Nucleus accumbens (tissue), 56 donors: ENCODE measurements around the gene SYT8.

Experiments
- DNase-seq, 56 donors: peaks; one replicate each; lab custom pipeline; 2025; lab: John Stamatoyannopoulos, UW

Gene SYT8

DNA sequence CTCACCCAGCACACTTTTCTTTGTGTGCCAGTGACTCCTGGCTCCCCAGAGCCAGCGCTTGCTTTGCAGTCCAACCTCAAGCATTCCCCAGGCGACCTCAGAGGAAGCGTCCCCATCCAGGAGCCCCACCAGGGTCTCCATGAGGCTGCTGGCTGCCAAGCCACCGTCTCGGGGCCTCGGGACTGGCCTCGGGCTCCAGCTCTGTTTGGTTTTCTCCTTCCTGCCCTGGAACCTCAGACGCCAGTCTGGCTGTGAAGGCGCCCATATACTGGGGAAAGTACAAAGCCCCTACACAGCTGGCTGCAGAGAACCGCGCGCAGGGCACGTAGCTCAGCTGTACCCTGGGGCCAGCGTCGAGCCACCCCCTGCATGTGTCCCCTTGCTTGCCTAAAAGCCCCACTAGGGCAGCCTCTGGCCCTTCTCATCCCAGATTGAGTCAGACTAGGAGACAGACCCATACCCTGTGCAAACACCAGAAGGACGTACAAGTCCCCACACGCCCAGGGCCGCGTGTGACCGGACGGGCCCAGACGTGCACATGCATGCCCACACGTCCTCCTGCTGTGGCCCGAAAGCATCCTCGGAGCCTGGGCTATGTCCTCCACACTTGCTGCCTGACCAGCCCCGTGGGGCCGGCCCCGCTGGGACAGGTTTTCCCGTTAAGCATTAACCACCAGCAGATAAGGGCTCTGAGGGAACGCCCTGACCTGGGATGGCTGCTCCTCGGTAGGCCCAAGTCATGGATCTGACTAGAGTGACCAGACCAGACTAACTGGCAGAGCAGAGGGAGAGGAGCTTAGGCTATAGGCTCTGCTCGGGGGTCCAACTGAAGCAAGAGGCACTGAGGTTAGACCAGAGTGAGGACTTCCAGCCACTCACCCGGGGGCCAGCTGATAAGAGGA is 4.2 kb upstream of the SYT8 start:
- DNase-seq: no peak

DNA sequence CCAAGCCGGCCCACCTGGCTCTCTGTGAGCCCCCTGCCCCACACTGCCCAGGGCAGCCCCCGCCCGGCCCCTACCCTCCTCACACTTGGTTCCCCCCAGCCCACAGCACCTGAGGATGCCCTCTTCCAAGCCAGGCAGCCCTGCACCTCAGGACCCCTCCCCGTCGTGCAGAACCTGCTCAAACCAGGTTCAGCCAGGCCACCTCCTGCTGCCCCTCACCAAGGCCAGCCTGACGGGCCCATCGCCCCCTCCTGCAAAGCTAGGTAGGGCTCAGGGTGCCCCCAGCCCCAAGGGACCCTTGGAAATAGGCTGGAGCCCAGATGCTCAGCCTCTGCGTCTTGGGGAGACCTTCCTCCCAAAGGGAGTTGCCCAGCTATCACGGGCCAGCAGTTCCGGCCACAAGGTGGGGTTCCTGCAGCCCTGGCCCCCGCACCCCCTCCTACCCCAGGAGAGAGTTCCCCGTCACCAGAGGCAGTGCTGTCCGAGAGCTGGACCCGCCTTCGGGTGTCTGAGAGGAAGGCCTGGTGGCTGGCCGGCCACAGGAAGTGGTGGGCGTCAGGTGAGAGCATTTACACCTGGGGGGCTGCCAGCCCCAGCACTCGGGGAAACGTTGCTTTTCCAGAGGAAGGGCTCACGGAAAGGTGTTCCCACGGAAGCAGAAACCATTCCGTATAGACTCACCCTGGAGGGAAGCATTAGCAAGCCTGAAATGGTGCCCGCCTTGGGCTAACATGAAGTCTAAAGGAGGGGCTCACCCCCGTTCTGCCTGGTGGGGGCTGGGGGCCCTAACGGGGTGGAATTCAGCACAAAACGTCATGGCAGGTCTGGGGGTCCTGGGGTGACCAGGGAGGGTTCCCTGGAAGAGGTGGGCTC is 3.2 kb upstream of the SYT8 start:
- DNase-seq: no peak

DNA sequence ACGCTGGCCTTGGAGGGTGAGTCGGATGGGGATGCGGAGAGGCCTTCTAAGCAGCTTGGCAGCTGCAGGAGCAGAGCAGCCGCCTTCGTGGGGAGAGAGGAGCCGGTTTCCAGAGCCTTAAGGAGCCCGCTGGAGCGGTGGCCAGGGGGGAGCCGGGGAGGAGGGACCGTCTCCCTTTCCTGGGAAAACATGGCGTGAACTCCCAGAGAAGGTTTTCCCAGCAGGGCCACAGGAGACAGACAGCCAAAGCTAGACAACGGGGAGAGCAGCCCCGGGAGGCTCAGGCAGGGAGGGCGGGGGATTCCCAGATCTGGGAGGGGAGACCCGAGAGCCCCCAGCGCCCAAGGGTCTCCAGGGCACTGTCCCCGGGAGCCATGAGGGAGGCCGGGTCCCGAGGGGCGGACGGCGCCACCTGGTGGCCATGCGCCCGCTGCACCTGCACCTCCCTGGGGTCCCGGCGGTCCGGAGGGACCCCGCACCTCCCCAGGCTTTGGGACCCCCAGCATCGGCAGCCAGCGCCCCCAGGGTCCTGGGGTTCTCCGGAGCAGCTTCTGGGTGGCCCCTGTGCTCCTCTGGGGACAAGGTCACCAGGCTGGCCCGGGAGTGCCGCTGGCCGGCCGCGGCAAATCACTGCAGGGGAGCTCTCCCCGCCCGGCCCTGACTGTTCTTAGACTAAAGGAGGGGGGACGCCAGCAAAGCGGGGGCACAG is 2.4 kb upstream of the SYT8 start:
- DNase-seq: peak in 38 of 56 donors; percentile 12 to 74 (median 42)

DNA sequence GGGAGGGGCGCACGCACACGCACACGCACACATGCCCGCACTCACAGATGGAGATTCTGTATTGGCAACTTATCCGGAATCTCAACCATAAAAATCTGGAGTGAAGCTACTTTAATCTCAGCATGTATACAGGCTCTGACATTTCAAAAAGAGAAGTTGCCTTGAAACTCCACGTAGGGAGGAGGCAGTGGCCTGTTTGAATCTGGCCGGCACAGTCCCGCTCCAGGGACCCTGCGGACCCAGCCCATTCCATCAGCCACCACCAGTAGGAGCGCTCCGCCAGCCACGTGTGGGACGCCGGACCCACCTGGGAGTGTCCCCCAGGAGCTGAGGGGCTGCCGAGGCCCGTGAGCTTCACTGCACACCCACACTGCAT is 1.9 kb upstream of the SYT8 start:
- no peak for DNase-seq

- DNase-seq: no peak
Measured at GRCh38 chr11:1834062-1834610, 654 bp upstream of the SYT8 start.

DNA sequence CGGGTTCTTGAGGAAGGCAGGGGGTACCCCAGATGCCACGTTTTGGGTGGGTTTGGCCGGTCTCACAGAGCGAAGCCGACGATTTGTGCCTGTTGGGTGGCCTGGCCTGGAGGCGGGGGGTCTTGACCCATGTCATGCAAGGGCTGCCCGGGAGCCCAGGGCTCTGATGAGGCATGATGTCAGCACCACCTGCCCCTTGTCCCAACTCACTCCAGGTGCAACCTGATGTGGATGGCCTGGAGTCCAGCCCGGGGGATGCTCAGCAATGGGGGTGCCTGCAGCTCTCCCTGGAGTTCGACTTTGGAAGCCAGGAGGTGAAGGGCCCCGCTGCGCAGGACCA is 851 bp downstream of the SYT8 start:
- DNase-seq: no peak

GRCh38 chr11:1836011-1836945 is 1.5 kb downstream of the SYT8 start:
- no peak for DNase-seq

DNA sequence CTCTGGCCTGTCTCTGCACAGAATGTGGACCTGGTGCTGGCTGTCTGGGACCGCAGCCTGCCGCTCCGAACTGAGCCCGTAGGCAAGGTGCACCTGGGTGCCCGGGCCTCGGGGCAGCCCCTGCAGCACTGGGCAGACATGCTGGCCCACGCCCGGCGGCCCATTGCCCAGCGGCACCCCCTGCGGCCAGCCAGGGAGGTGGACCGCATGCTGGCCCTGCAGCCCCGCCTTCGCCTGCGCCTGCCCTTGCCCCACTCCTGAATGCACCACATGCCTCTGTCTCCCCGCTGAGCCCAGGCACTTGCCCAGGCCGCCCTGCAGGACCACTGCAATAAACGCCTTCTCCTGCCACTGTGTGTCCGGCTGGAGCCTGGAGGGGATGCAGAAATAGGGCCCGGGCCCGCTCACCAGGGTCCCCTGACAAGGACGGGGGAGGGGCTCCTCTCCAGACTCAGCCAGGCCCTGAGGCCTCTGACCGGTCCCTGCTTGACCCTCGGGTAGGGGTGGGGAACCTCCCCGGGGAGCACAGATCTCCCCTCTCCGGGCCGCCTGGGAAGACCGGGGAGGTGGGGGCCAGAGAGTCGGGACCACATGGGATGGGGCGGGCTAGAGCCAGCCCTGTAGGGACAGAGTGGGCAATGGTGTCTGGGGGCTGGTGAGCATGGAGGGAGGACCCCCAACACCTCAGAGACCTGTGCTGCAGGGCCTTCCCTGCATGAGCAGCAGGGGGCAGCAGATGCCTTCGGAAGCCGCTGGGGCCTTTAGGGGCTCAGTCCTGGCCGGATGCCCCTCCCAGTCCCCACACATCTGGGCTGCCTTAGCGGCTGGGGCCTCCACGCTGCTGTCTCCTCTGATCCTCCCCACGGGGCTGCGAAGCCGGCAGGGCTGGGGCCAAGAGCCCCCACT is 2.6 kb downstream of the SYT8 start:
- peak in 20 of 56 donors; percentile 6 to 68 (median 21) for DNase-seq

DNA sequence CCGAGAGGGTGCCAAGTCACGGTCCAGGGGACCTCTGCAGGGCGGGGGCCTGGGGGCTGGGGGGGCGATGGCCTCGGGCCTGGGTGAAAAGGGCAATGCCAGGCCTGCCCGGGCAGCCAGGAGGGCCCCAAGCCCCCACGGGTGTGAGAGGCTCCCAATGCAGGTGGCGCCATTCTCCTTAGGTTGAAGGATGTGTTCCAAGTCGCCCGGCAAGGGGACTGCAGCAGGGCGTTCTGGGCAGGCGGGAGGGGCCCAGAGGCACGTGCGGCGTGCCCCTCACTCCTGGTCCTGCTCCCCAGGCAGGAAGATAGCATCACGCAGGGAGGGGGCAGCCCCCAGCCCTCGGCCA is 3.3 kb downstream of the SYT8 start:
- DNase-seq: no peak

GRCh38 chr11:1838426-1839144 is 3.8 kb downstream of the SYT8 start, which contains the start of gene TNNI2:
Gene TNNI2 (plus strand): TSS chr11:1838981. CDS start chr11:1839697, 716 bp downstream.
- DNase-seq: no peak

DNA sequence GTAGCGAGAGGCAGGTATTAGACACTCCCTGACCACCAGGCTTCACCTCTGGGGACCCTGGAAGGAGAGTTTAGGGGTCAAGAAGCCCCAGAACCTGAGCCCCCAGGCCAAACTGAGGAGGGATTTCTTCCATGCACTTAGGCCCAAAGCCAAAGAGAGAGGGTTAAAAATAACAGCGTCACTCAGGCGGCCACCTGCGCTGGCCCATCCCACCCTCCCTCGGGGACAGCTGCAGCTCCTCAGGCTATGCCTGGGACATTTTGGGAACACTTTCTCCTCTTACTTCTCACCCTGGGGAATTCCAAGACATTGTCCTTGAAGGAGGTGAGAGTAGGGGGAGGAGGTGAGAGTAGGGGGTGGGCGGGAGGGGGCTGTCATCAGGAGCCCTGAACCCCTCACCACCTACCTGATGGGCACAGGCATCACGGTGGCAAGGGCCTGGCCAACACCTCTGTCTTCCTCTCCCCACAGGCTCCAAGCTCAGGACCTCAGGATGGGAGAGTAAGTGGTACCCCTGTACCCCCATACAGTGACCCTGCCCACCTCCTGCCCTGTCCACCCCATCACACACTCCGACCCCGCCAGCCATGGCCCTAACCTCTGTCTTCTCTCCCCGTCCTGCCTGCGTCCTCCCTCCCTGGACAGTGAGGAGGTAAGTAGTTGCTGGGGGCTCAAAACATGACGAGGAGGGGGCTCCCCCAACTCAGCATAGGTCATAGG is 4.6 kb downstream of the SYT8 start:
- no peak for DNase-seq

DNA sequence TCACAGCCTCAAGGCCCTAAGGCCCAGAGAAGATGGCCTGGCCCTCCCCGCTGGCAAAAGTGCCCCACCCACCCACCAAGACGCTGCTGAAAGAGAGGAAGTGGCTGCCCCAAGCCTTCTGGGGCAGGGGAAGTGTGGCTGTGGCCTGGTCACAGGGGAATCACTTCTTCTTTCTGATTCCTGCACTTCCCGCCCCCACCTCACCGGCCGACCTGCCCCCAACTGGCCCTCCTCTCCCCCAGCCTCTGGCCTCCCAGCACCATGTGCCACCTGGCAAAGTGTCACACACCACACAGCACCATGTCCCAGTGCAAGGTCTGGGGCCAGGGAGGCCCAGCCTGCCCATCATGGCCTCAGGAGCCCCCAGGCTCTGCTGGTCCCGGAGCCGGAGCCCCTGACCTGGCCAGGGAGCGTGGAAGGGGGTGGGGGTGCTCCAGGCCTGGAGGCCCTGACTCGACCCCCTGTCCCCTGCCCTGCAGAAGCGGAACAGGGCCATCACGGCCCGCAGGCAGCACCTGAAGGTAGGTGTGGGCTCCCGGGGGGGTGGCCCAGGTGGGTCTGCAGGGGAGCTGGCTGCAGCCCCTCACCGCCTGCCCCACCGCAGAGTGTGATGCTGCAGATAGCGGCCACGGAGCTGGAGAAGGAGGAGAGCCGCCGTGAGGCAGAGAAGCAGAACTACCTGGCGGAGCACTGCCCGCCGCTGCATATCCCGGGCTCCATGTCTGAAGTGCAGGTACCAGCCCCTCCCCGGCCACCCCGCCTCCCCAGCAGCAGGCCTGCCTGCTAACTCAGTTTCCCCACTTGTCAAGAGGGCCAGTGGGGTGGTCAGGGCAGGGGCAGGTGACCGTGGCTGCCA is 5.4 kb downstream of the SYT8 start:
- peak in 10 of 56 donors; percentile 9 to 56 (median 27) for DNase-seq

- no peak for DNase-seq
Measured at GRCh38 chr11:1840780-1841480, 6.1 kb downstream of the SYT8 start.

GRCh38 chr11:1841511-1842148 is 6.8 kb downstream of the SYT8 start:
- no peak for DNase-seq
